IPS-20b (cell line): Measurements from ENCODE around the gene NBPF6.
"Not testable (repeated sequence)": the region's sequence is repeated elsewhere in the genome, so short reads cannot be mapped to it uniquely, and the experiment has no call there.

ENCODE experiments used
- H3K27ac ChIP-seq: one replicate; pipeline ENCODE4 v1.5.1; 2013; ENCODE audit warnings: low read length
- H3K27me3 ChIP-seq: 2 replicates; pipeline ENCODE4 v1.6.1; 2013; ENCODE audit warnings: mild to moderate bottlenecking, low read length, inconsistent platforms; ENCODE audit not compliant: insufficient read depth
- H3K36me3 ChIP-seq: 2 replicates; pipeline ENCODE4 v1.6.1; 2013; ENCODE audit warnings: low read depth, mild to moderate bottlenecking, inconsistent platforms, low read length, moderate library complexity; ENCODE audit not compliant: insufficient read depth
- H3K4me1 ChIP-seq: 2 replicates; pipeline ENCODE4 v1.6.1; 2013; ENCODE audit warnings: mild to moderate bottlenecking, control low read depth, inconsistent platforms, low read length, moderate library complexity; ENCODE audit not compliant: insufficient read depth
- H3K4me3 ChIP-seq: 2 replicates; pipeline ENCODE4 v1.5.1; 2013; ENCODE audit warnings: mild to moderate bottlenecking, low read length, inconsistent platforms
- H3K9ac ChIP-seq: 2 replicates; pipeline ENCODE4 v1.6.1; 2013; ENCODE audit warnings: low read depth, mild to moderate bottlenecking, inconsistent platforms, low read length, moderate library complexity
- H3K9me3 ChIP-seq: 2 replicates; pipeline ENCODE4 v1.6.1; 2013; ENCODE audit warnings: mild to moderate bottlenecking, low read depth, low read length, inconsistent platforms; ENCODE audit not compliant: insufficient read depth

NBPF6 gene, protein sequence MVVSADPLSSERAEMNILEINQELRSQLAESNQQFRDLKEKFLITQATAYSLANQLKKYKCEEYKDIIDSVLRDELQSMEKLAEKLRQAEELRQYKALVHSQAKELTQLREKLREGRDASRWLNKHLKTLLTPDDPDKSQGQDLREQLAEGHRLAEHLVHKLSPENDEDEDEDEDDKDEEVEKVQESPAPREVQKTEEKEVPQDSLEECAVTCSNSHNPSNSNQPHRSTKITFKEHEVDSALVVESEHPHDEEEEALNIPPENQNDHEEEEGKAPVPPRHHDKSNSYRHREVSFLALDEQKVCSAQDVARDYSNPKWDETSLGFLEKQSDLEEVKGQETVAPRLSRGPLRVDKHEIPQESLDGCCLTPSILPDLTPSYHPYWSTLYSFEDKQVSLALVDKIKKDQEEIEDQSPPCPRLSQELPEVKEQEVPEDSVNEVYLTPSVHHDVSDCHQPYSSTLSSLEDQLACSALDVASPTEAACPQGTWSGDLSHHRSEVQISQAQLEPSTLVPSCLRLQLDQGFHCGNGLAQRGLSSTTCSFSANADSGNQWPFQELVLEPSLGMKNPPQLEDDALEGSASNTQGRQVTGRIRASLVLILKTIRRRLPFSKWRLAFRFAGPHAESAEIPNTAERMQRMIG

GRCh38 chr1:108450043-108450442, at the start of gene NBPF6:
Gene NBPF6 (plus strand): TSS chr1:108450343. CDS start chr1:108450602, 259 bp downstream.
- H3K9ac ChIP-seq, H3K4me1 ChIP-seq, H3K4me3 ChIP-seq, H3K27me3 ChIP-seq, H3K27ac ChIP-seq, H3K9me3 ChIP-seq, H3K36me3 ChIP-seq: not testable (repeated sequence)

DNA sequence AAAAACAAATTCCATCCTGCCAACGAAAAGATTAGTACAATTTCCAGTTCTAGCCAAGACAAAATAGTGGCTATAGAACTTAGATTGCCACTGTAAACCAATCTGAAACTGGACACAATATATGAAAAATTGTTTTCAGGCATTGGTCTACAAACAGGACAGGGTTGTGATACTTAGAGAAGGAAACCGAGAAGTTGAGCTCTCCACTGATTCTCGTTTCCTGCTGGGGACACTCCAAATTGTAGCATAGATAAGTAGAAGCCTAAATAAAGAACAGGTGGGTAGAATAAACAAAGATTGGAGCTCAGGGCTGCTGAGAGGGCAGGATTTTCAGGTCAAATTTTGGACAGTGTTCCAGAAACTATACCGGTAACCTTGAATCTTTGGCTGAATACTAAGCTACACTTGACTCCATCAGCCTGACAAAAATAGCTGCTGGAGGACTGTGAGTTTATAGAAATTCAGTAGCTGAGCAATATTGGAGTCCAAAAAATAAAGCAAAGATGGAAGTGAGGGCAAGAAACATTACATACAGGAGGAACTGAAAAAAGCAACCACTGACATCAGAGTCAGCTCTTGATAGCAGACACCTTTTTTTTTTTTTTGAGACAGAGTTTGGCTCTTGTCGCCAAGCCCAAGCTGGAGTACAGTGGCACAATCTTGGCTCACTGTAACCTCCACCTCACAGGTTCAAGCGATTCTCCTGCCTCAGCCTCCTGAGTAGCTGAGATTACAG, 38.9 kb upstream of the NBPF6 start:
- not testable (repeated sequence) for H3K9me3 ChIP-seq, H3K36me3 ChIP-seq

DNA sequence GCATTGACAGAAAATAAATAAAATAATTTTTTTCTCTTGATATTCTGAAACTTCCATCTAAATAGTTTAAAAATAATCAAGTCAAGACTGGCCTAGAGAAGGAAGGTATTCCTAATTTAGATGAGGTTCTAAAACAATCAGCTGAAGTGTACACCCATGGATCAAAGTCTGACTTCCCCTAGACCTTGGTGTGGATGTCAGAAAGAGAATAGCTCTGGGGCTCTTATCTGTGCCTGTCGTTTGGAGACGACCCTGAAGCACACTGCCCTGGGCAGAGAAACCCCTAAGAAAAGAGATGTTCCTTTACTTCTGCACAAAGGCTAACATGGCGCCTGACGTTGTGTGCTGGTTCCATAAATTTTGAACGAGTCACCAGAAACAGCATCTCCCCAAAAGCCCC, 30.0 kb upstream of the NBPF6 start:
- not testable (repeated sequence) for H3K27me3 ChIP-seq, H3K36me3 ChIP-seq, H3K4me1 ChIP-seq, H3K4me3 ChIP-seq, H3K9ac ChIP-seq, H3K9me3 ChIP-seq, H3K27ac ChIP-seq

More for the DNA sequence above, 38.9 kb upstream of the NBPF6 start:
- not testable (repeated sequence) for H3K4me3 ChIP-seq, H3K4me1 ChIP-seq, H3K27ac ChIP-seq, H3K9ac ChIP-seq, H3K27me3 ChIP-seq

DNA sequence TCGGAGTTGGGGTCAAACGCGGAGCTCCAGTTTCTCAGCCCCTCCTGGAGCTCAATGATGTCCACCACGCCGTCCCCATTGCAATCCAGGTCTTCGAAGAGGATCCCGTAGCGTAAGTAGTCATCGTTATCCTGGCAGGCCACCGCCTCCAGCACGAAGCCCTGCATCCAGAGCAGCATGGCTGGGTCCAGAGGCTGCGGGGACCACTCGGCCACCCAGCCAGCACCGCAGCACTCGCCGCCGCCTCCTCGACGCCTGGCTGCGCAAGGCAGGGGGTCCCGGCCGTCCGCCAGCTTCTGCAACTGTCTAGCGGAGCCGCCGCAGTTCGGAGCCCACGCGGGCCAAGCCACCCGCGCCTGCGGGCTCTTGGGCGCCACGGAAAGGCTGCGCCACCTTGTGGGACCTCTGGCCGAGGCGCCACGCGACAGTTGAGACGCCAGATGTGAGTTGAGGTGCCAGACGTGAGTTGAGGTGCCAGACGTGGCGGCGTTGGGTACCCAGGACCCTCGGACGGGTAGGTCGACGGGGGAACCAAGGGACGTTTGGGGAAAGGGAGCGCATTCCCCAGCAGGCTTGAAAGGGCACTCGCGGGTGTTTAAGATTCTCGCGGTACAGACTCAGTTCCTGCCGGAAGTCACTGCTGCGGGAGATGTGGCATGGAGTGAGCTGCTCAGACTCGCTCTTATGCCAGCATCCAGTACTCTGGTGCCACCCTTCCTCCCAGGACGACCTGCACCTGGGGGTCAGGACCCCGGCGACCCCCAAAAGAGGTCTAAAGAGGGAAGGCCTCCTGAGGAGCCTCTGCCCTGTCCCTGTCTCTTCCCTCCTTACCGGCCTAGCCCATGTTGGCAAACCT, 28.9 kb upstream of the NBPF6 start:
- not testable (repeated sequence) for H3K27me3 ChIP-seq, H3K4me1 ChIP-seq, H3K9ac ChIP-seq, H3K27ac ChIP-seq, H3K4me3 ChIP-seq, H3K9me3 ChIP-seq, H3K36me3 ChIP-seq

DNA sequence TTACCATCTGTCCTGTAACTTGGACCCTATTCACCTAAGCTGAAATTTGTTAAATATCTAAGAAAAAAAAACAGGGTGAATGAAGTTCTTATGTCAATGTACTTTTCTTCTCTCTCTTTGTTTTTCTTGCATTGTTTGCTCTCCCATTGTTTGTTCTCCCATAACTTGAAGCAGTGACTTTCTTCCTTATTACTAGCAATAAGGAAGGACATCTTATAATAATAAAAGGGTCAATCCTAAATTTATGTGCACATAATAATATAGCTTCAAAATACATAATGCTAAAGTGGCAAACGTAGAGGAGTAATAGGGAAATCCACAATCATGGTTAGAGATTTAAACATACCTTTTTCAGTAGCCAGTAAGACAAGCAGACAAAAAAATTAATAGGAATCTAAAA, 23.3 kb upstream of the NBPF6 start:
- H3K9me3 ChIP-seq, H3K9ac ChIP-seq, H3K27ac ChIP-seq, H3K4me3 ChIP-seq, H3K36me3 ChIP-seq, H3K27me3 ChIP-seq, H3K4me1 ChIP-seq: not testable (repeated sequence)

DNA sequence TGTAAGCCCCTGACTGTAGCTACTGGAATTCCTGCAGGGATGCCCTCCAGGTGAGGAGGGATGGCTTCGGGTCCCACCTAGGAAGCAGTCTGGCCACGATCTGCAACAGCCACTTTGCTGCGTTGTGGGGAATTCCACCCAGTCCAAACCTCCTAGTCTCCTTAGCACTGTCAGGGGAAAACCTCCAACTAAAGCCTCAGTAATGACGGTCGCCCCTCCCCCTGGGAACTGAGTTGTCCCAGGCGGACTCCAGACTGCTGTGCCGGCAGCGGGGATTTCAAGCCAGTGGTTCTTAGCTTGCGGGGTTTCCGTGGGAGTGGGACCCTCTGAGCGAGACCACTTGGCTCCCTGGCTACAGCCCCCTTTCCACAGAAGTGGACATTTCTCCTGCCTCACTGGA, 18.1 kb upstream of the NBPF6 start:
- not testable (repeated sequence) for H3K4me3 ChIP-seq, H3K27me3 ChIP-seq, H3K4me1 ChIP-seq, H3K9me3 ChIP-seq, H3K36me3 ChIP-seq, H3K27ac ChIP-seq, H3K9ac ChIP-seq

DNA sequence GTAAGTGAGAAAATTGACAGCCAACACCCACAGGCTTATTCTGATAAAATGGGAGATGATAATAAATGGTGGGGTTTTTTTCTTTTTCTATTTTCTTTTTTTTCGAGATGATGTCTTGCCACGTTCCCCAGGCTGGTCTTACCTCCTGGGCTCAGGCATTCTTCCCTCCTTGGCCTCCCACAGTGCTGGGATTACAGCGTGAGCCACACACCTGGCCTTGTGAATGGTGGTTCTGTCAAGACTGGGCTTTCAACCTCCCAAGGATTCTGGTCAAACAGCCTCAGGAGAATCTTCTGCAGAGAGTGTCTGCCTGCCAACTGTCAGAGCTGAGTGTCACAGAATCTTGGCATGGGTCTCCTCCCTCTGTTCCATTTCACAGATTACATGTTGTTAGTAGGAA, 16.7 kb upstream of the NBPF6 start:
- not testable (repeated sequence) for H3K9ac ChIP-seq, H3K27me3 ChIP-seq, H3K36me3 ChIP-seq, H3K27ac ChIP-seq, H3K4me1 ChIP-seq, H3K4me3 ChIP-seq, H3K9me3 ChIP-seq

GRCh38 chr1:108438536-108438935, 11.6 kb upstream of the NBPF6 start:
- not testable (repeated sequence) for H3K27me3 ChIP-seq, H3K27ac ChIP-seq, H3K4me3 ChIP-seq, H3K36me3 ChIP-seq, H3K4me1 ChIP-seq, H3K9ac ChIP-seq, H3K9me3 ChIP-seq

- H3K27me3 ChIP-seq, H3K4me1 ChIP-seq, H3K36me3 ChIP-seq, H3K9ac ChIP-seq, H3K4me3 ChIP-seq, H3K27ac ChIP-seq, H3K9me3 ChIP-seq: not testable (repeated sequence)
These were observed 4.4 kb downstream of the NBPF6 start for GRCh38 chr1:108454521-108454920.

DNA sequence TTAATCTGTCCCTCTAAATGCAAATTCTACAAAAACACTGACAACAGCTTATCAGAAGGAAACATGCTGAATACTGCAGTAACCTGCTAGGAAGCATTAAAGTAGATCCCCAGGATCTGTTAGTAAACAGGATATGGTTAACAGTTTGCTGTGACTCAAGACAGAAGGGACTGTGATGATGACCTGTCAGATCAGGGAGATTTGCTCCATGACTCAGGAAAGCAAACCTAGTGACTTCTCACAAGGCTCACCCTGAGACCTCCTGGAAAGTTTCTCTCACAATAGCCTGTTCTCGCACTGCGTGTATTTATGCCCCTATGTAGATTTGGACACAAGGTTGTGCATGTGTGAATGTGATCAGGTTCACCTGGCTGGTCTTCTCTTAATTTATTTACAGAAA, 8.5 kb downstream of the NBPF6 start:
- not testable (repeated sequence) for H3K4me1 ChIP-seq, H3K4me3 ChIP-seq, H3K36me3 ChIP-seq, H3K9me3 ChIP-seq, H3K27ac ChIP-seq, H3K27me3 ChIP-seq, H3K9ac ChIP-seq

GRCh38 chr1:108461758-108462157, 11.6 kb downstream of the NBPF6 start:
- H3K36me3 ChIP-seq, H3K4me1 ChIP-seq, H3K9me3 ChIP-seq, H3K4me3 ChIP-seq, H3K9ac ChIP-seq, H3K27me3 ChIP-seq, H3K27ac ChIP-seq: not testable (repeated sequence)
